ENCODE measurements around the gene WDR1. TPM values are rescaled to one million over a fixed set of nuclear protein-coding genes. Genes with fewer than 3 reads are reported as not detected.

The WDR1 gene
- total RNA-seq, 2 experiments from 2014 or later: 481 to 538 TPM

- no peaks in the 10 kb centered on the region for H3K27me3 Mint-ChIP-seq
- peak overlapping the region; percentile 90 for H3K27ac Mint-ChIP-seq
- H3K36me3 Mint-ChIP-seq: peaks cover 55% of the 10 kb centered on the region
- peak overlapping the region; percentile 98 for H3K4me3 Mint-ChIP-seq
- ATAC-seq (no peak), DNase-seq (no peak)
- CTCF ChIA-PET: interaction anchor here (0.7 to 1.0 kb wide), 2 partner anchors 16 to 19 kb away, joined by 3 read pairs; no protein-coding TSS in a partner anchor
- no peaks in the 10 kb centered on the region for H3K9me3 Mint-ChIP-seq (ENCODE audit: low read depth)
- peaks cover 64% of the 10 kb centered on the region for H3K4me1 Mint-ChIP-seq
These were observed 1.3 kb downstream of the WDR1 start for GRCh38 chr4:10115271-10115796.

- Mint-ChIP-seq H3K27me3 (no peaks in the 10 kb centered on the region), H3K36me3 (peaks cover 60% of the 10 kb centered on the region), H3K4me1 (peaks cover 71% of the 10 kb centered on the region), H3K9me3 (ENCODE audit: low read depth) (no peaks in the 10 kb centered on the region), H3K4me3 (peak overlapping the region; percentile 98), H3K27ac (peak overlapping the region; percentile 90)
- CTCF ChIA-PET: interaction anchor here (1.0 kb wide), 1 partner anchor 19 kb away, joined by 3 read pairs; no protein-coding TSS in a partner anchor
- no peak for DNase-seq
- ATAC-seq: no peak
These were observed 2.0 kb downstream of the WDR1 start for GRCh38 chr4:10114607-10115006.

GRCh38 chr4:10114147-10114546 lies 2.5 kb downstream of the WDR1 start:
- DNase-seq (no peak), ATAC-seq (no peak)
- peak overlapping the region; percentile 98 for H3K4me3 Mint-ChIP-seq
- H3K4me1 Mint-ChIP-seq: peaks cover 76% of the 10 kb centered on the region
- H3K9me3 Mint-ChIP-seq (ENCODE audit: low read depth): no peaks in the 10 kb centered on the region
- CTCF ChIA-PET: no interaction called here
- peaks cover 65% of the 10 kb centered on the region for H3K36me3 Mint-ChIP-seq
- H3K27ac Mint-ChIP-seq: peak overlapping the region; percentile 7
- no peaks in the 10 kb centered on the region for H3K27me3 Mint-ChIP-seq

- peak overlapping the region; percentile 7 for H3K27ac Mint-ChIP-seq
These were observed 3.1 kb downstream of the WDR1 start for GRCh38 chr4:10113362-10114047.

GRCh38 chr4:10112658-10113284 lies 3.8 kb downstream of the WDR1 start:
- no peak for DNase-seq
- no peak for ATAC-seq
- H3K36me3 Mint-ChIP-seq: peaks cover 77% of the 10 kb centered on the region
- H3K4me1 Mint-ChIP-seq: peaks cover 82% of the 10 kb centered on the region
- H3K9me3 Mint-ChIP-seq (ENCODE audit: low read depth): no peaks in the 10 kb centered on the region
- no peak overlapping the region for H3K4me3 Mint-ChIP-seq
- CTCF ChIA-PET: interaction anchor here (0.9 to 1.0 kb wide), 2 partner anchors 8 to 68 kb away, joined by 3 read pairs; no protein-coding TSS in a partner anchor
- peak overlapping the region; percentile 19 for H3K27ac Mint-ChIP-seq
- H3K27me3 Mint-ChIP-seq: no peaks in the 10 kb centered on the region

More at GRCh38 chr4:10113362-10114047, 3.1 kb downstream of the WDR1 start:
- Mint-ChIP-seq H3K9me3 (ENCODE audit: low read depth) (no peaks in the 10 kb centered on the region), H3K36me3 (peaks cover 71% of the 10 kb centered on the region), H3K27me3 (no peaks in the 10 kb centered on the region), H3K4me1 (peaks cover 82% of the 10 kb centered on the region), H3K4me3 (peak overlapping the region; percentile 98)
- no peak for ATAC-seq
- CTCF ChIA-PET: interaction anchor here (1.0 kb wide), 1 partner anchor 67 kb away, joined by 3 read pairs; no protein-coding TSS in a partner anchor
- DNase-seq: no peak

GRCh38 chr4:10111067-10111801 lies 5.4 kb downstream of the WDR1 start:
- no peak overlapping the region for H3K4me3 Mint-ChIP-seq
- peaks cover 90% of the 10 kb centered on the region for H3K4me1 Mint-ChIP-seq

GRCh38 chr4:10109995-10110670 lies 6.5 kb downstream of the WDR1 start:
- peaks cover 86% of the 10 kb centered on the region for H3K36me3 Mint-ChIP-seq
- no peaks in the 10 kb centered on the region for H3K9me3 Mint-ChIP-seq (ENCODE audit: low read depth)
- peaks cover 100% of the 10 kb centered on the region for H3K4me1 Mint-ChIP-seq
- peak overlapping the region; percentile 8 for H3K4me3 Mint-ChIP-seq
- H3K27ac Mint-ChIP-seq: peak overlapping the region; percentile 69
- DNase-seq: no peak
- no peak for ATAC-seq
- no peaks in the 10 kb centered on the region for H3K27me3 Mint-ChIP-seq
- CTCF ChIA-PET: no interaction called here

More at GRCh38 chr4:10111067-10111801, 5.4 kb downstream of the WDR1 start:
- DNase-seq (no peak), ATAC-seq (no peak)
- H3K9me3 Mint-ChIP-seq (ENCODE audit: low read depth): no peaks in the 10 kb centered on the region
- no peaks in the 10 kb centered on the region for H3K27me3 Mint-ChIP-seq
- CTCF ChIA-PET: no interaction called here
- peaks cover 87% of the 10 kb centered on the region for H3K36me3 Mint-ChIP-seq
- peak overlapping the region; percentile 69 for H3K27ac Mint-ChIP-seq

GRCh38 chr4:10108818-10109783 lies 7.5 kb downstream of the WDR1 start:
- H3K27me3 Mint-ChIP-seq: no peaks in the 10 kb centered on the region
- no peaks in the 10 kb centered on the region for H3K9me3 Mint-ChIP-seq (ENCODE audit: low read depth)
- ATAC-seq: peak; percentile 14
- peak overlapping the region; percentile 78 for H3K27ac Mint-ChIP-seq
- H3K4me3 Mint-ChIP-seq: peak overlapping the region; percentile 8
- H3K4me1 Mint-ChIP-seq: peaks cover 100% of the 10 kb centered on the region
- no peak for DNase-seq
- CTCF ChIA-PET: interaction anchor here (0.9 to 1.7 kb wide), 4 partner anchors 11 to 49 kb away, joined by 3 to 5 read pairs (median 3); no protein-coding TSS in a partner anchor
- H3K36me3 Mint-ChIP-seq: peaks cover 84% of the 10 kb centered on the region

GRCh38 chr4:10108391-10108790 lies 8.2 kb downstream of the WDR1 start:
- ATAC-seq (no peak), DNase-seq (no peak)
- Mint-ChIP-seq H3K4me3 (no peak overlapping the region), H3K4me1 (peaks cover 99% of the 10 kb centered on the region), H3K27ac (peak overlapping the region; percentile 78), H3K27me3 (no peaks in the 10 kb centered on the region), H3K36me3 (peaks cover 80% of the 10 kb centered on the region), H3K9me3 (ENCODE audit: low read depth) (no peaks in the 10 kb centered on the region)
- CTCF ChIA-PET: interaction anchor here (0.9 to 1.7 kb wide), 4 partner anchors 12 to 50 kb away, joined by 3 to 5 read pairs (median 3); no protein-coding TSS in a partner anchor

GRCh38 chr4:10107111-10108091 lies 9.2 kb downstream of the WDR1 start:
- Mint-ChIP-seq H3K27me3 (no peaks in the 10 kb centered on the region), H3K4me1 (peaks cover 99% of the 10 kb centered on the region), H3K36me3 (peaks cover 80% of the 10 kb centered on the region), H3K9me3 (ENCODE audit: low read depth) (no peaks in the 10 kb centered on the region), H3K27ac (peak overlapping the region; percentile 81), H3K4me3 (peak overlapping the region; percentile 9)
- no peak for DNase-seq
- CTCF ChIA-PET: interaction anchor here (0.9 to 2.3 kb wide), 3 partner anchors 9 to 11 kb away, joined by 3 to 15 read pairs (median 5); partner anchors contain the start of gene WDR1
- ATAC-seq: no peak
